ENCODE measurements around the gene NEDD9. TPM values are rescaled to one million over a fixed set of nuclear protein-coding genes. Genes with fewer than 3 reads are reported as not detected.

Gene NEDD9
- total RNA-seq, 1 experiment from 2014 or later = 0.17 TPM

GRCh38 chr6:11253594-11253993 is 21.1 kb upstream of the NEDD9 start:
- H3K4me1 ChIP-seq (ENCODE audit: control insufficient read depth in 1 of 2, insufficient read depth in 2 of 2, low read length in 2 of 2) = peaks cover 3 to 8% of the 10 kb centered on the region in 2 experiments; a peak in 2 of 4 replicates
- POLR2A ChIA-PET = no interaction called here
- no peak overlapping the region for H3K4me3 ChIP-seq (replicated peaks in 1 of 2; ENCODE audit: low read depth in 1 of 2, low read length in 2 of 2)
- no peak overlapping the region for H3K9ac ChIP-seq (ENCODE audit: low read length)
- H2AFZ ChIP-seq (ENCODE audit: low read depth, low read length, poor library complexity, severe bottlenecking) = no peak overlapping the region
- H3K27me3 ChIP-seq (ENCODE audit: insufficient read depth, low read length) = no peaks in the 10 kb centered on the region
- TF ChIP-seq EZH2 (IDR thresholded peaks at IDR 0.05) = no peak
- H4K20me1 ChIP-seq (ENCODE audit: insufficient read depth) = no peaks in the 10 kb centered on the region
- no peaks in the 10 kb centered on the region for H3K9me3 ChIP-seq (ENCODE audit: control insufficient read depth in 1 of 2, insufficient read depth in 1 of 2, low read depth in 1 of 2, low read length in 2 of 2)
- no TSS peak for BruUV-seq (replicated peaks)
- no peaks in the 10 kb centered on the region; the same call in 1 of the 2 replicates for H3K9me2 ChIP-seq (ENCODE audit: insufficient read depth)
- no peaks in the 10 kb centered on the region for H3K36me3 ChIP-seq (ENCODE audit: control insufficient read depth in 1 of 2, insufficient read depth in 2 of 2, low read length in 2 of 2)
- ATAC-seq (no peak), DNase-seq (ENCODE audit: low read depth, low spot score) (no peak)
- RAD21 ChIA-PET (ENCODE audit: low non-redundant PET in 1 of 2, low total read pairs in 2 of 2, uncharacterized antibody in 2 of 2, unreplicated experiment in 2 of 2) = no interaction called here
- intact Hi-C loops (cut with micrococcal nuclease) = no loop called here
- H3K27ac ChIP-seq (ENCODE audit: low read depth, low read length) = no peak overlapping the region
- H3K4me2 ChIP-seq (ENCODE audit: low read length) = no peak overlapping the region
- no peaks in the 10 kb centered on the region for H3K79me2 ChIP-seq (ENCODE audit: insufficient read depth, low read length)
- CTCF ChIA-PET = no interaction called here

GRCh38 chr6:11251553-11252360 is 19.3 kb upstream of the NEDD9 start:
- H3K4me2 ChIP-seq (ENCODE audit: low read length) = no peak overlapping the region
- intact Hi-C loops (cut with micrococcal nuclease) = no loop called here
- H4K20me1 ChIP-seq (ENCODE audit: insufficient read depth) = no peaks in the 10 kb centered on the region
- no TSS peak for BruUV-seq (replicated peaks)
- H2AFZ ChIP-seq (ENCODE audit: low read depth, low read length, poor library complexity, severe bottlenecking) = no peak overlapping the region
- no peaks in the 10 kb centered on the region; the same call in 1 of the 2 replicates for H3K9me2 ChIP-seq (ENCODE audit: insufficient read depth)
- H3K4me1 ChIP-seq (ENCODE audit: control insufficient read depth in 1 of 2, insufficient read depth in 2 of 2, low read length in 2 of 2) = peaks cover 3 to 8% of the 10 kb centered on the region in 2 experiments; a peak in 2 of 4 replicates
- ATAC-seq = no peak
- ChIA-PET CTCF (no interaction called here), POLR2A (no interaction called here), RAD21 (ENCODE audit: low non-redundant PET in 1 of 2, low total read pairs in 2 of 2, uncharacterized antibody in 2 of 2, unreplicated experiment in 2 of 2) (no interaction called here)
- H3K79me2 ChIP-seq (ENCODE audit: insufficient read depth, low read length) = no peaks in the 10 kb centered on the region
- no peaks in the 10 kb centered on the region for H3K9me3 ChIP-seq (ENCODE audit: control insufficient read depth in 1 of 2, insufficient read depth in 1 of 2, low read depth in 1 of 2, low read length in 2 of 2)
- H3K4me3 ChIP-seq (replicated peaks in 1 of 2; ENCODE audit: low read depth in 1 of 2, low read length in 2 of 2) = no peak overlapping the region
- no peaks in the 10 kb centered on the region for H3K27me3 ChIP-seq (ENCODE audit: insufficient read depth, low read length)
- H3K27ac ChIP-seq (ENCODE audit: low read depth, low read length) = no peak overlapping the region
- no peak overlapping the region for H3K9ac ChIP-seq (ENCODE audit: low read length)
- no peak for DNase-seq (ENCODE audit: low read depth, low spot score)
- no peaks in the 10 kb centered on the region for H3K36me3 ChIP-seq (ENCODE audit: control insufficient read depth in 1 of 2, insufficient read depth in 2 of 2, low read length in 2 of 2)
- TF ChIP-seq ATF3 (IDR thresholded peaks at IDR 0.05) = no peak
- TF ChIP-seq EGR1 (IDR thresholded peaks at IDR 0.05; ENCODE audit: low read depth) = no peak
- no peak for TF ChIP-seq RAD21 (IDR thresholded peaks at IDR 0.05; ENCODE audit: low read depth)
- TF ChIP-seq EZH2 (IDR thresholded peaks at IDR 0.05) = no peak
- no peak for TF ChIP-seq CEBPB (IDR thresholded peaks at IDR 0.05; ENCODE audit: low read depth)
- TF ChIP-seq REST (IDR thresholded peaks at IDR 0.05; ENCODE audit: low read depth) = no peak
- no peak for TF ChIP-seq SRF (IDR thresholded peaks at IDR 0.05; ENCODE audit: low read depth)
- no peak for TF ChIP-seq ZNF274 (IDR thresholded peaks at IDR 0.05; ENCODE audit: low read depth, low read length)
- no peak for TF ChIP-seq MAX (IDR thresholded peaks at IDR 0.05)
- no peak for TF ChIP-seq YY1 (IDR thresholded peaks at IDR 0.05; ENCODE audit: extremely low read depth, insufficient replicate concordance, low read depth, low read length)
- TF ChIP-seq JUND (IDR thresholded peaks at IDR 0.05) = no peak
- no peak for TF ChIP-seq ZBTB33 (IDR thresholded peaks at IDR 0.05; ENCODE audit: extremely low read depth, insufficient replicate concordance, low read length)

Data from HCT116 (cell line).